GM18867 (cell line): Measurements from ENCODE around the gene ATIC.
A peak's percentile ranks its signal among the peaks of the same experiment; 100 is the strongest.

ENCODE experiments used
- ATAC-seq: cut with Tn5 transposase; IDR thresholded peaks from one replicate; pipeline ENCODE4 v1.9.1; 2021; ENCODE audit warnings: mild to moderate bottlenecking, moderate library complexity; ENCODE audit not compliant: unreplicated experiment

The ATIC gene

GRCh38 chr2:215311625-215312396 lies at the start of gene ATIC:
TSS of gene ATIC (plus strand) at chr2:215312059. CDS start at chr2:215312143, 84 bp downstream.
- peak; percentile 98 for ATAC-seq

- no peak for ATAC-seq
Observed at GRCh38 chr2:215262303-215262702, 49.6 kb upstream of the ATIC start.

GRCh38 chr2:215262741-215263362 lies 49.0 kb upstream of the ATIC start:
- ATAC-seq = no peak

- ATAC-seq = no peak
Observed at GRCh38 chr2:215264374-215264773, 47.5 kb upstream of the ATIC start.

GRCh38 chr2:215269397-215270117 lies 42.3 kb upstream of the ATIC start:
- peak; percentile 48 for ATAC-seq

- ATAC-seq = no peak
Observed at GRCh38 chr2:215270118-215270451, 41.8 kb upstream of the ATIC start.

GRCh38 chr2:215271446-215271845 lies 40.4 kb upstream of the ATIC start:
- no peak for ATAC-seq

- no peak for ATAC-seq
Observed at GRCh38 chr2:215272918-215273317, 38.9 kb upstream of the ATIC start.

GRCh38 chr2:215274829-215275228 lies 37.0 kb upstream of the ATIC start:
- ATAC-seq = no peak

GRCh38 chr2:215275824-215276223 lies 36.0 kb upstream of the ATIC start:
- no peak for ATAC-seq

GRCh38 chr2:215277944-215278343 lies 33.9 kb upstream of the ATIC start:
- peak; percentile 59 for ATAC-seq

GRCh38 chr2:215280326-215280725 lies 31.5 kb upstream of the ATIC start:
- ATAC-seq = peak; percentile 65

GRCh38 chr2:215283221-215283620 lies 28.6 kb upstream of the ATIC start:
- no peak for ATAC-seq

GRCh38 chr2:215286309-215286708 lies 25.6 kb upstream of the ATIC start:
- no peak for ATAC-seq

- no peak for ATAC-seq
Observed at GRCh38 chr2:215288112-215288815, 23.6 kb upstream of the ATIC start.

GRCh38 chr2:215290980-215291599 lies 20.8 kb upstream of the ATIC start:
- ATAC-seq = no peak

GRCh38 chr2:215293879-215294278 lies 18.0 kb upstream of the ATIC start:
- ATAC-seq = peak; percentile 59

- no peak for ATAC-seq
Observed at GRCh38 chr2:215299337-215299859, 12.5 kb upstream of the ATIC start.

- no peak for ATAC-seq
Observed at GRCh38 chr2:215301994-215302393, 9.9 kb upstream of the ATIC start.

- peak; percentile 28 for ATAC-seq
Observed at GRCh38 chr2:215311259-215311624, 617 bp upstream of the ATIC start.

GRCh38 chr2:215313255-215313613 lies 1.4 kb downstream of the ATIC start:
- ATAC-seq = no peak
